Peyer's patch (tissue), 4 donors: ENCODE measurements around the gene FNDC3B.

ENCODE experiments used
- CTCF ChIP-seq, 6 experiments: fragments of 450-650 bp in 4 of 6; fragments of 200-600 bp in 2 of 6; sonication (generic) in 1 of 6; IDR thresholded peaks; one replicate each; pipeline ENCODE4 v1.5.1; 2017 to 2019; ENCODE audit warnings: antibody characterized with exemption in 6 of 6, mild to moderate bottlenecking in 3 of 6, moderate library complexity in 1 of 6
- POLR2A ChIP-seq, 2 donors: fragments of 450-650 bp; IDR thresholded peaks; one replicate each; pipeline ENCODE4 v1.5.1; 2017; ENCODE audit warnings: antibody characterized with exemption in 2 of 2, mild to moderate bottlenecking in 2 of 2, moderate library complexity in 2 of 2

- no peak for TF ChIP-seq CTCF (IDR thresholded peaks at IDR 0.05)
- no peak for TF ChIP-seq POLR2A (IDR thresholded peaks at IDR 0.05)
Observed at GRCh38 chr3:172241405-172241804, 202.0 kb downstream of the FNDC3B start.
